ENCODE measurements around the gene UNC13D.

The UNC13D gene

DNA sequence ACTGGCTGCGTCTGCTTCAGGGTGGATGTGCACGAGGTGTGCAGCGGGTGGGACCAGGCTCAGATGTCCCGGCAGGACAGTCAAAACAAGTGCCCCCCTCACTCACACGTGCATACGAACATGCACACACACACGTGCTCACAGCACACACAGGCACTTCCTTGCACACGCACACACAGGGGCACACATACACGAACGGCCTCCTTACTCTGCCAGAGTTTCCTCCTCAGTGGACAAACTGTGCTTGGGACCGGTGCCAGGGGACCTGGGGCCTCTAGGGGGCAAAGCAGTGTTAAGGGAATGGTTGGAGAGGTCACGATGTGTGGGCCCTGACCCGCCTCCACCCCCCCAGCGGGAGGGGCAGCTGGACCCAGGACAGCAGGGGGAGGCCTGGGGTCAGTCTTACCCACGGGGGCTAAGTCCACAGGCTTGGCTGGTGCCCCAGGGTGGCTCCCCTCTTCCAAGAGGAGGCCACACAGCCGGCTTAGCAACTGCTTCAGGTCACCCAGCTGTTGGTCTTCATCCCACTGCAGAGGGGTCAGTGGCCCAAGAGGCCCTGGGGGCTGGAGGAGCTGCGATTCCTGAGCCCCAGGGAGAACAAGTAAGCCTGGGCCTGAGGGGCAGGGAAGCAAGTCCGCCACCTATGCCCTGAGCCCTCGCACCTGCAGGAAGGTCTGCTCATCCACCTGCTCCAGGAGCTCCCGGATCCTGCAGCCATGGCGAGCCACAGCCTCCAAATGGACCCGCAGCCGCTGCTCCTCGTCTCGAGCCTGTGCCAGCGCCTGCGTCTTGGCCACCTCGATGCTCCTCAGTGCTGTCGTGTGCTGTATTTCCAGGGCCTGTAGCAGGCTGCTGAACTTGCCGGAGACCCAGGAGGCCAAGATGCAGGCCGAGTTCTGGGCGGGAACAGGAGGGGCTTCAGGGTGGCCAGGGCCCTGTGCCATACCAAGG, 47.7 kb upstream of the UNC13D start:
- H3K4me2 ChIP-seq (ENCODE audit: low read depth, low read length, poor library complexity, severe bottlenecking), result no peak overlapping the region
- no peak for TF ChIP-seq EZH2phosphoT487 (conservative IDR thresholded peaks at IDR 0.05; ENCODE audit: low read length)
- TF ChIP-seq, protein P1, sequence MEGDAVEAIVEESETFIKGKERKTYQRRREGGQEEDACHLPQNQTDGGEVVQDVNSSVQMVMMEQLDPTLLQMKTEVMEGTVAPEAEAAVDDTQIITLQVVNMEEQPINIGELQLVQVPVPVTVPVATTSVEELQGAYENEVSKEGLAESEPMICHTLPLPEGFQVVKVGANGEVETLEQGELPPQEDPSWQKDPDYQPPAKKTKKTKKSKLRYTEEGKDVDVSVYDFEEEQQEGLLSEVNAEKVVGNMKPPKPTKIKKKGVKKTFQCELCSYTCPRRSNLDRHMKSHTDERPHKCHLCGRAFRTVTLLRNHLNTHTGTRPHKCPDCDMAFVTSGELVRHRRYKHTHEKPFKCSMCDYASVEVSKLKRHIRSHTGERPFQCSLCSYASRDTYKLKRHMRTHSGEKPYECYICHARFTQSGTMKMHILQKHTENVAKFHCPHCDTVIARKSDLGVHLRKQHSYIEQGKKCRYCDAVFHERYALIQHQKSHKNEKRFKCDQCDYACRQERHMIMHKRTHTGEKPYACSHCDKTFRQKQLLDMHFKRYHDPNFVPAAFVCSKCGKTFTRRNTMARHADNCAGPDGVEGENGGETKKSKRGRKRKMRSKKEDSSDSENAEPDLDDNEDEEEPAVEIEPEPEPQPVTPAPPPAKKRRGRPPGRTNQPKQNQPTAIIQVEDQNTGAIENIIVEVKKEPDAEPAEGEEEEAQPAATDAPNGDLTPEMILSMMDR (IDR thresholded peaks at IDR 0.05; ENCODE audit: insufficient read depth, low read length, poor library complexity, severe bottlenecking), result no peak
- H4K20me1 ChIP-seq (ENCODE audit: low read depth, low read length), result no peaks in the 10 kb centered on the region
- no peaks in the 10 kb centered on the region for H3K9me2 ChIP-seq (replicated peaks; ENCODE audit: insufficient read depth, low read length)
- peaks cover 15% of the 10 kb centered on the region for H3K79me2 ChIP-seq (ENCODE audit: insufficient read depth, low read length)
- H3K27me3 ChIP-seq (ENCODE audit: low read length), result no peaks in the 10 kb centered on the region
- H3F3A ChIP-seq (ENCODE audit: insufficient read depth), result no peaks in the 10 kb centered on the region
- no peaks in the 10 kb centered on the region for H3K36me3 ChIP-seq (ENCODE audit: low read length)
- no peak overlapping the region for H3K9ac ChIP-seq (ENCODE audit: low read length)
- H3K9me3 ChIP-seq (ENCODE audit: insufficient read depth, low read length), result no peaks in the 10 kb centered on the region
- H2AFZ ChIP-seq (ENCODE audit: low read depth, low read length, severe bottlenecking), result no peak overlapping the region
- H3K4me3 ChIP-seq (ENCODE audit: insufficient read depth, low read length, poor library complexity, severe bottlenecking), result no peak overlapping the region
- H3K27ac ChIP-seq (ENCODE audit: low read depth, low read length), result no peak overlapping the region

DNA sequence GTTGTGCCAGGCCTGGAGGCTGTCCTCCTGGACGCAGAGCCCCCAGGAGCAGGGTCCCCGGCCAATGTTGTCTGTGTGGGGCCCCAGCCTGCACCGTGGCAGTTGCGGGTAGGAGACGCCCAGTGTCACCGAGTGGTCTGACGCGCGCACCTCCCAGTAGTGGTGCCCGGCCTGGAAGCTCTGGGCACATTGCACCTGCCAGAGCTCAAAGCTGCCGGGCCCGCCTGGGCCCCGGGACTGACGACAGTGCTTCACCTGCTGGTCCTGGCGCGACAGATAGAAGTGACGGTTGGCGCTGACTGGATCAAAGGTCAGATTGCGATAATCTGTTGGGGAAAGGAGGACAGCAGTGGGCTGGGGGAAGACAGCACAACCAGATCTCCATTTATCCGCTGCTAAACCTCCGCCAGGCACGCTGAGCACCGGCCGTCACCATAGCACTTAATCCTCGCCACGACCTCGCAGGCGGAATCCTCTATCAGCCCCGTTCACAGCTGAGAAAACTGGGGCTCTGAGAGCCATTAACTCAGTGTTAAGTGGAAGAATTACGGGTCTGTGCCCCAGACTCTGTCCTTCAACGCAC, 46.9 kb upstream of the UNC13D start:
- Histone ChIP-seq H2AFZ (ENCODE audit: low read depth, low read length, severe bottlenecking) (no peak overlapping the region), H3K9me2 (replicated peaks; ENCODE audit: insufficient read depth, low read length) (no peaks in the 10 kb centered on the region), H3K4me2 (ENCODE audit: low read depth, low read length, poor library complexity, severe bottlenecking) (no peak overlapping the region), H3K27ac (ENCODE audit: low read depth, low read length) (no peak overlapping the region), H3K36me3 (ENCODE audit: low read length) (no peaks in the 10 kb centered on the region), H3K79me2 (ENCODE audit: insufficient read depth, low read length) (peaks cover 15% of the 10 kb centered on the region), H3K27me3 (ENCODE audit: low read length) (no peaks in the 10 kb centered on the region), H3K9me3 (ENCODE audit: insufficient read depth, low read length) (no peaks in the 10 kb centered on the region), H3F3A (ENCODE audit: insufficient read depth) (no peaks in the 10 kb centered on the region), H3K4me3 (ENCODE audit: insufficient read depth, low read length, poor library complexity, severe bottlenecking) (no peak overlapping the region), H3K9ac (ENCODE audit: low read length) (no peak overlapping the region), H4K20me1 (ENCODE audit: low read depth, low read length) (no peaks in the 10 kb centered on the region)
- no peak for TF ChIP-seq EZH2phosphoT487 (conservative IDR thresholded peaks at IDR 0.05; ENCODE audit: low read length)
- TF ChIP-seq, protein P1 (IDR thresholded peaks at IDR 0.05; ENCODE audit: insufficient read depth, low read length, poor library complexity, severe bottlenecking), result no peak

DNA sequence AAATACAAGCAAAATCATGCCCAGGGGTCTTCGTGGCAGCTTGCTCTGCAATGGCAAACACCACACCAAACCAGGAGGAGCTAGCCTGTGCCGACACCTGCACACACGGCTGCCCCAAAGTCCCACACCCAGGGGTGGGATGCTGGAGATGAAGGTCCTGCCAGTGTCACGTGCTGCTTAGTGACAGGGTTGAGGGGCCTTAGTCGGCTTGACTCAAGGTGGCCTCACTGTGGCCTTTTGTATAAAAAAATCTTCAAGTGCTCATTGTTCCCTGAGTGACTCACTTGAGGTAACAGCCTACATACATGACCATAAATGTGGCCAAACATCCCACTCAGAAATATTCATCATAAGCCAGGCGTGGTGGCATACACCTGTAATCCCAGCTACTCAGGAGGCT, 45.2 kb upstream of the UNC13D start:
- 0 out of 2 replicates have a peak, but pooled peaks cover under 1% of the 10 kb centered on the region for H3K79me2 ChIP-seq (ENCODE audit: insufficient read depth, low read length)
- H4K20me1 ChIP-seq (ENCODE audit: low read depth, low read length), result no peaks in the 10 kb centered on the region
- H3K9me2 ChIP-seq (replicated peaks; ENCODE audit: insufficient read depth, low read length), result no peaks in the 10 kb centered on the region
- no peaks in the 10 kb centered on the region for H3F3A ChIP-seq (ENCODE audit: insufficient read depth)
- H3K27ac ChIP-seq (ENCODE audit: low read depth, low read length), result no peak overlapping the region
- no peak for TF ChIP-seq EZH2phosphoT487 (conservative IDR thresholded peaks at IDR 0.05; ENCODE audit: low read length)
- TF ChIP-seq, protein P1 (IDR thresholded peaks at IDR 0.05; ENCODE audit: insufficient read depth, low read length, poor library complexity, severe bottlenecking), result no peak
- no peak overlapping the region for H3K4me3 ChIP-seq (ENCODE audit: insufficient read depth, low read length, poor library complexity, severe bottlenecking)
- H3K4me2 ChIP-seq (ENCODE audit: low read depth, low read length, poor library complexity, severe bottlenecking), result no peak overlapping the region
- H3K27me3 ChIP-seq (ENCODE audit: low read length), result no peaks in the 10 kb centered on the region
- H2AFZ ChIP-seq (ENCODE audit: low read depth, low read length, severe bottlenecking), result no peak overlapping the region
- H3K9ac ChIP-seq (ENCODE audit: low read length), result no peak overlapping the region
- H3K9me3 ChIP-seq (ENCODE audit: insufficient read depth, low read length), result no peaks in the 10 kb centered on the region
- no peaks in the 10 kb centered on the region for H3K36me3 ChIP-seq (ENCODE audit: low read length)
